ENCODE results near the gene TNIK.
A peak's percentile ranks its signal among the peaks of the same experiment; 100 is the strongest.
"Not testable (repeated sequence)": the region's sequence is repeated elsewhere in the genome, so short reads cannot be mapped to it uniquely, and the experiment has no call there.

Gene TNIK

DNA sequence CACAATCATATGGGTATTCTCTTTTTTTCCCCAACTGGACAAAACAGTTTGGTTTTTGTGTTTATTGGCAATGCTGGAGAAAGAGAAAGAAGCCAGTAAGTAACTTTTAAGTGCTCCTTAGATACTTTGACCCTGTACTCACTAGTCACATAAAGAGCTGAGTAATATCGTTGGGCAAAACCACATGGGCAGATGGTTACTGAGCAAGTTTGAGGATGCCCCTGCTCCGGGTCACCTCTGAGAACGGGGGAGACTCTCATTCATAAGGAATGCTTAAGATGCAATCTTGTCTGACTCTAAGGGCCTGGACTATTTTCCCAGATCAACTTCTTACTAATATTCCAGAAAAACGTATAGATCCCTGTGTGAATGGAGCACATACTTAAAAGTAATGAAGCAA, 327.3 kb downstream of the TNIK start:
- Mint-ChIP-seq H3K27me3 (no peaks in the 10 kb centered on the region), H3K4me3 (no peak overlapping the region), H3K4me1 (no peaks in the 10 kb centered on the region), H3K27ac (no peak overlapping the region), H3K36me3 (peaks cover 19% of the 10 kb centered on the region), H3K9me3 (no peaks in the 10 kb centered on the region)

DNA sequence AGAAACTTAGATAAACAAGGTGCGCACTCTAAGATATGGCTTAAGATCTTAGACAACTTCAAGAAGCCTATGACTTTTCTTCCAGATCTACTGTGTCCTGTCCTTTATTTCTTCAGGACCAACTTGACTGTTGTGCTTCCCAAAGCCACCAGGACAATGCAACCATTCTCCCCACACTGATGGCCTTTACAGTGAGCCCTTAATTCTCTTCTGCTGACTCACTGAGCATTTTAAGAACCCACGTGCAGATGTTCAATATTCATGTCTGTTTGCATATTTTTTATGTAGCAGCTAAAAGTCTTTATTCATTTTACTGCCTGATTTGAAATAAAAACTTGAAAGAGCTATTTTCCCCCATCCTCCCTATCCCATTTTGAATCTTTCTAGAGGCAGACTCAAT, 330.4 kb downstream of the TNIK start:
- Mint-ChIP-seq H3K4me1 (no peaks in the 10 kb centered on the region), H3K36me3 (peaks cover 26% of the 10 kb centered on the region), H3K9me3 (no peaks in the 10 kb centered on the region), H3K27me3 (no peaks in the 10 kb centered on the region), H3K4me3 (no peak overlapping the region), H3K27ac (no peak overlapping the region)

DNA sequence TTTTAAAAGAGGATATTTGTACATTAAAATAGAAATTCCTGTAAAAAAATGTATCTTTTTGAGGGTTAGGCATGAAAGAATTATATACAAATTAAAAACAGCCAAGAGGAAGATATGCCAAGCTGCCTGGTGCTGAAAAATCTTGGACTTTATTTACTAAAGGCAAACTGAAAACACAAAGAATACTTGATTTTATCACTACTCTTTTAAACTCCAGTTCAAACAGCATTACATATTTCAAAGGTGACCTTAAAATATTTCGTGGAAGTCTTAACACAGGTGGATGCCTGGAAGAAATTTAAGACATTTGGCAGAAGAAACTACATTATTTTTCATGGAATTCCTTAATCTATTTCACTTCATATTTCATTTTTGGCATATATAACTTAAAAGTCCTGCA, 332.6 kb downstream of the TNIK start:
- Mint-ChIP-seq H3K36me3 (peaks cover 37% of the 10 kb centered on the region), H3K9me3 (no peaks in the 10 kb centered on the region), H3K27ac (no peak overlapping the region), H3K4me1 (no peaks in the 10 kb centered on the region), H3K4me3 (no peak overlapping the region), H3K27me3 (no peaks in the 10 kb centered on the region)

DNA sequence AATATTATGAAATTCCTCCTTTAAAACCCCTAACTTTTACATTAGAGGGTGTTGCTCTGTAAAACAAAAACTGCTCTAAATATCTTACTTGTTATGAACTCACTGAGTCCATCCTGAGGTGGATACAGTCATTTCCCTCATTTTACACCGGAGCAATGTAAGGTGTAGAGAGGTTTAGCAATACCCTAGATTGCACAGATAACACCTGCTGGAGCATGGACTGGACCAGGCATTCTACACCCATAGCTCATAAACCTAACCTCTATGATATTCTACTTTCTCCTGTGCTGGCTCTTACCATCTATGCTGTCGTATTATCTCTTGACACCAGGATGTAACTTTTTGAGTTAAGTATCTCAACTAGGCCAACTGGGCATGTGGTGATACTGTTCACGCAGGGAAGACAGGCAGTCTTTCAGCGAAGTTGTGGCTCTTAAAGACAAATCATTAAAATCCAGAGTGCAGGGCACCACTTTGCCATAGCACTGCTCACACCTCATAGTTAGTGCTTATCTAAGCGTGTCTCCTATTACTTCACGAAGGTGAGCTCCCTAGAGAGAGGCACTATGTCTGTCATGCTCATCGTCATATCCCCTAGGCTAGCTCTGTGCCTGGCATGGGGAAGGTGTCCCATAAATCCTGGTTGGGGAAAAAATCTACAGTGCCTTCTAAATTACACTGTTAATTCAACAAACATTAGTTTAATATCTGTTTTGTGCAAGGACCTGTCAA, 333.6 kb downstream of the TNIK start:
- Mint-ChIP-seq H3K4me1 (no peaks in the 10 kb centered on the region), H3K27me3 (no peaks in the 10 kb centered on the region), H3K27ac (no peak overlapping the region), H3K4me3 (no peak overlapping the region), H3K36me3 (peaks cover 42% of the 10 kb centered on the region), H3K9me3 (no peaks in the 10 kb centered on the region)

DNA sequence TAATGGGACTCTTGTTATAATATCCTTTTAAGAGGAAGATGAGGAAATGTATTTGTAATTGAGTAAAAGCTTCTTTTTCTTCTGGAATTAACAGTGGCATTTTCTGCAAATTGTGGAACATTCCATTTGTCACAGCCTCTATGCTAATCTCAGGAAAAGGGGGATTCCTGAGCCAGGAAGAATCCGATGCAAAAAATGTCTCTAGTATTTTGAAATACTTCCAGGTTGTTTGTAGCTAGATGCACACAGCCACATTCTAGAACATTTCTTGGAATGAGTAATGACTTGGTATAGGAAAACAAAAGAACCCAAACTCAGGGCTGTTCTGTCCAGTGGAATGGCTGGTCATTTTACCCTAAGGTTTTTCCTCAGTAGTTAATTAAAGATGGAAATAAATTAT, 335.2 kb downstream of the TNIK start:
- H3K4me1 Mint-ChIP-seq = no peaks in the 10 kb centered on the region

DNA sequence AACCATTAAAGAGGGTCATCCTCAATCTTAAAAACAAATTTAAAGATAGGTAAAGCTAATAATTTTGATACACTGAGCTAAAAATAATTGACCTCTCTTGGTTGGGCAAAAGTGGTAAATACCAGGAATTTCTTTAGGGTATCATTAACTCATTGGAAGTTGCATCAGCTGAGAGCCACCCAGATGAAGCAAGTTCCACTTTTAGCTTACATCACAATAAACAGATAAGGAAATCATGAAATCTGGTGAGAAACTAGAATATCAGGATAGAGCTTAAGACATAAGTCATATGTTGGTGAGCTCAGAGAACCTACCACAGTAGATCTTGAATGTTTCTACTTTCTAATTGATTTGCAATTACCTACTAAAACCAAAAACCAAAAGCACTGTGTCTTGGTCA, 336.3 kb downstream of the TNIK start:
- Mint-ChIP-seq H3K27ac (no peak overlapping the region), H3K4me3 (no peak overlapping the region), H3K4me1 (no peaks in the 10 kb centered on the region), H3K9me3 (no peaks in the 10 kb centered on the region), H3K36me3 (peaks cover 54% of the 10 kb centered on the region), H3K27me3 (no peaks in the 10 kb centered on the region)

More for the DNA sequence above, 335.2 kb downstream of the TNIK start:
- no peaks in the 10 kb centered on the region for H3K27me3 Mint-ChIP-seq
- H3K4me3 Mint-ChIP-seq = no peak overlapping the region
- H3K9me3 Mint-ChIP-seq = no peaks in the 10 kb centered on the region
- H3K27ac Mint-ChIP-seq = no peak overlapping the region
- H3K36me3 Mint-ChIP-seq = peaks cover 49% of the 10 kb centered on the region

DNA sequence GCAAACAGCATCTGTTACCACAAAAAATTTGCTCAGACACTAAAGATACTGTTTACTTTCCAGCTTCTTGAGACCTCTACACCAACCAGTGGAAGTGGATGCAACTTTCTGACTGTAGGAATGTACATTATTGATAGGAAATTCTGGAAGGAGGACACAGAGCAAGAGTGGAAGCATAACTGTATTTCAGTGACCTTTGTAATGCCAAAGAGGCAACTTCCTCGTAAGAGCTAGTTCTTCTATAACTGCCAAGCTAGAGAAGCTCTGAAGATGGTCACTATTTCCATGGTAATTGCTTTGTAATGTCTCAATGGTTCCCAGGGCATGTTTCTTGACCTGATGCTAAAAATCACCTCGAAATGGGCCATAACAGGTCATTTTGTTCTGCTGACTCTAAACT, 337.3 kb downstream of the TNIK start:
- H3K4me3 Mint-ChIP-seq = no peak overlapping the region
- H3K27me3 Mint-ChIP-seq = no peaks in the 10 kb centered on the region
- peaks cover 57% of the 10 kb centered on the region for H3K36me3 Mint-ChIP-seq
- H3K4me1 Mint-ChIP-seq = no peaks in the 10 kb centered on the region
- no peak overlapping the region for H3K27ac Mint-ChIP-seq
- H3K9me3 Mint-ChIP-seq = no peaks in the 10 kb centered on the region

DNA sequence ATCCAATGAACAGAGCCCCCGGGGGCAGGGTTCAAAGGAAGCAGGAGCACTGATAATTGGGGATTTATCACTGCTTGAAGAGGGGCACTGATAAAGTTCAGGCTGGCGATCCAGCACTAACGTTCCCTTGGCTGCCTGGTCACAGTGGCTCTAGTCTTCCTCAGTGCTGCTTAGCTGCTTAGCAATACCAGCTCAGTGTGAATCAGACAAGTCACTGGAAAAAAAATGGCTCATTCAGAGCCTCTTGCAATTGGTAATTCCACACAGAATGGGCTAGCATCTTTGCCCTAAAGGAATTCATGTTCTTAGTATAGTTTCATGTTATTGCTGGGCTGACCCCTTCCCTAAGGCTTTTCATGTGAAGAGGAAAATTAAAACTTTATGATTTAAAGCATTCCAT, 338.0 kb downstream of the TNIK start:
- Mint-ChIP-seq H3K36me3 (peaks cover 57% of the 10 kb centered on the region), H3K4me1 (no peaks in the 10 kb centered on the region), H3K27ac (no peak overlapping the region), H3K27me3 (no peaks in the 10 kb centered on the region), H3K4me3 (no peak overlapping the region), H3K9me3 (no peaks in the 10 kb centered on the region)

DNA sequence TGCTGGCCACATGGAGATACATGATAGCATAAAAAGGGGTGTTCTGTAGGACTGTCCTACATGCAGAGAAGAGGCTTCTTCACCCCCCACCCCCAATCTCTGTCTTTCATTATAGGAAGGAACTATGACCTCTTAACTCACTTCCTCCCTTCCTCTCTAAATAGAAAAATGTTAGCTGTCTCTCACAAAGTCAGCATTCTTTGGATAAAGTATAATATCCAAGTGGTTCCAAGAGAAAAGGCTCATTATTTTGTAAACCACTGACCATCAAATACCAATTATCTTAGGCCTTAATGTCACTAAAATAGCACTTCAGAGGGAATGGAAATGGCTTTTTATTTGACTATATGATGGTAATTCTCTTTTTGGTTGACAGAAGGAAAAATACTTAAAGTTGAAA, 338.4 kb downstream of the TNIK start:
- Mint-ChIP-seq H3K36me3 (peaks cover 57% of the 10 kb centered on the region), H3K4me3 (no peak overlapping the region), H3K9me3 (no peaks in the 10 kb centered on the region), H3K27ac (no peak overlapping the region), H3K4me1 (peaks cover 2% of the 10 kb centered on the region), H3K27me3 (no peaks in the 10 kb centered on the region)

DNA sequence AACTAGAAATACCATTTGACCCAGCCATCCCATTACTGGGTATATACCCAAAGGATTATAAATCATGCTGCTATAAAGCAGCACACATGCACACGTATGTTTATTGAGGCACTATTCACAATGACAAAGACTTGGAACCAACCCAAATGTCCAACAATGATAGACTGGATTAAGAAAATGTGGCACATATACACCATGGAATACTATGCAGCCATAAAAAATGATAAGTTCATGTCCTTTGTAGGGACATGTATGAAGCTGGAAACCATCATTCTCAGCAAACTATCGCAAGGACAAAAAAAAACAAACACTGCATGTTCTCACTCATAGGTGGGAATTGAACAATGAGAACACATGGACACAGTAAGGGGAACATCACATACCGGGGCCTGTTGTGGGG, 340.8 kb downstream of the TNIK start:
- H3K9me3 Mint-ChIP-seq, H3K4me3 Mint-ChIP-seq, H3K27me3 Mint-ChIP-seq, H3K27ac Mint-ChIP-seq, H3K4me1 Mint-ChIP-seq: not testable (repeated sequence)
- H3K36me3 Mint-ChIP-seq = peaks cover 48% of the 10 kb centered on the region

DNA sequence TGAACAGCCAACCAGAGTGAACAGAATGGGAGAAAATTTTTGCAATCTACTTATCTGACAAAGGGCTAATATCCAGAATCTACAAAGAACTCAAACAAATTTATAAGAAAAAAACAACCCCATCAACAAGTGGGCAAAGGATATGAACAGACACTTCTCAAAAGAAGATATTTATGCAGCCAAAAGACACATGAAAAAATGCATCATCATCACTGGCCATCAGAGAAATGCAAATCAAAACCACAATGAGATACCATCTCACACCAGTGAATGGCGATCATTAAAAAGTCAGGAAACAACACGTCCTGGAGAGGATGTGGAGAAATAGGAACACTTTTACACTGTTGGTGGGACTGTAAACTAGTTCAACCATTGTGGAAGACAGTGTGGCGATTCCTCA, 341.2 kb downstream of the TNIK start:
- H3K4me3 Mint-ChIP-seq, H3K27ac Mint-ChIP-seq, H3K4me1 Mint-ChIP-seq, H3K27me3 Mint-ChIP-seq, H3K9me3 Mint-ChIP-seq: not testable (repeated sequence)
- peaks cover 46% of the 10 kb centered on the region for H3K36me3 Mint-ChIP-seq

DNA sequence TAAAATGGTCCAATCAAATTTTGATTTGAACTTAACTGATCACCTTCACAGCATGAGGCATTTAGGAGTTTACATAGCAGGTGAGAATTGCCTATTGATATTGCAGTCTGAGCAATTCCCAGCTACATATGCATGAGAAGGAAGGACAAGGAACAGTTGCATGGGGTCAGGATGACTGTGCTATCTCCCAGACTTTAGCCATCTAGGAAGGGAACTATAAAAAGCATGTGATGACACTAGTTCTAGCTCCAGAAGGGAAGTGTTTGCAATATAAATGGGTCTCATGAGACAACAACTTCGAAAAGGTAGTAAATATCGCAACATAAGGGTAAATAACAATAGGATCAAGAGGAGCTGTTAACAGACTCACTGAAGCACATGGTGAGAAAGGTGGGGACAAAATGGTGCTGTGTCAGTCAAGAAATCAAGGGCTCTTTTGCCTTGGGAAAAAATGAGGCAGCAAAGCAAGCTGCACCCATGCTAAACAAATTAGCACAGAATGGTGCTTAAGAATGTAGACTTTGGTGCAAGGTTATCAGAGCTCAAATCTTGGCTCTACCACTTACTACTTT, 343.3 kb downstream of the TNIK start:
- Mint-ChIP-seq H3K4me3 (no peak overlapping the region), H3K4me1 (peaks cover 9% of the 10 kb centered on the region), H3K27me3 (no peaks in the 10 kb centered on the region), H3K36me3 (peaks cover 33% of the 10 kb centered on the region), H3K9me3 (no peaks in the 10 kb centered on the region), H3K27ac (peak overlapping the region; percentile 43)

DNA sequence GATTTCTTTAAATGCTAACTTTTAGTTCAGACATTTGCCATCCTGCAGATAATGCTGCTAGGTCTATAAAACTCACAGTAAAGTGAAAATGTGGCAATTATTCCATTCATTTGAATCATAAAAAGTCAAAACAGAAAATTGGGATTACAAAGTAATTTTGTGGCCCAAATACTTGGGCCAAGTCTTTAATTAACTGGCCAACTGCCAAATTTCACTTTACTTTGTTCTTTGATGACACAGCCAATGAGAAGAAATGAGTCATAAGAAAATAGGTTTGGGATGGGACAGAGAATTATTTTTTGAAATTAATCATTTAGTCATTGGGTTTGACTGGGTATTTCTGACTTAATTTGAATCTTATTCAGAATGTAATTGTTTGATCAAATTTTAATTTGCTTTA, 343.8 kb downstream of the TNIK start:
- H3K27ac Mint-ChIP-seq = no peak overlapping the region
- H3K4me3 Mint-ChIP-seq = no peak overlapping the region
- peaks cover 28% of the 10 kb centered on the region for H3K36me3 Mint-ChIP-seq
- H3K4me1 Mint-ChIP-seq = peaks cover 9% of the 10 kb centered on the region
- no peaks in the 10 kb centered on the region for H3K9me3 Mint-ChIP-seq
- H3K27me3 Mint-ChIP-seq = no peaks in the 10 kb centered on the region

DNA sequence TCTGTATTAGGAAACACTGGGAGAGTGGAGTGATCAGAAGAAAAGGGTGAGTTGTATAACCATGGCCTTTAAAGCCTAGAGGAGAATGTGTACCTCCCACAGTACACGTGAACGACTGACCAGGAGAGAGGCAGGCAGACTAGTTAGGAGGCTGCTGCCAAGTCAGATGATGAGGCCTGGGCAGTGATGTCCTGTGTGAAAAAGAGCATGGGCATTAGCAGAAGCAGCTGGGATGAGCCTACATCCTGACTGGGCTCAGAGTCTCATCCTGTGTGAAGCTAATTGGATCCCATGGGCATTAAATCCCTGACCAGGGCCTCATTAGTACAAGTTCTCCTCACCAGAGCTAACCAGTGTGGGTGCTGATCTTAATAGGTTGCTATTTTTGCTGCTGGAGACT, 344.5 kb downstream of the TNIK start:
- H3K4me3 Mint-ChIP-seq = no peak overlapping the region
- H3K27me3 Mint-ChIP-seq = no peaks in the 10 kb centered on the region
- H3K36me3 Mint-ChIP-seq = peaks cover 21% of the 10 kb centered on the region
- H3K4me1 Mint-ChIP-seq = peaks cover 9% of the 10 kb centered on the region
- no peak overlapping the region for H3K27ac Mint-ChIP-seq
- no peaks in the 10 kb centered on the region for H3K9me3 Mint-ChIP-seq

DNA sequence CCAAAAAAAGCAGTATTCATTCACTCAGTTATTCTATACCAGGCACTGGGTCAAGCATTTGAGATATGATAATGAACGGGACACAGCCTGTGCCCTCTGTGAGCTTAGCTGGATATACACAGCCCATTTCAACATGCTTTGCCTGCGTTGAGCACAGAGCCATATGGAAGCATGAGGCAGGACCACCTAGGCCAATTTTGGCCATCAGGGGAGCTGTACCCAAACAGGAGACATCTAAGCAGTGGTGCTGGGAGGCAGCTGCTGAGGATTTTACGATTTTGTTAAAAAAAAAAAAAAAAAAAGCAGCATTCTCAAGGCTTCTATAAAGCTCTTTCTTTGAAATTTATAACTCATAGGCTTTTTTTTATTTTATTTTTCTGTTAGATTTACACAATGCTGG, 346.5 kb downstream of the TNIK start:
- no peaks in the 10 kb centered on the region for H3K27me3 Mint-ChIP-seq
- H3K27ac Mint-ChIP-seq = no peak overlapping the region
- peaks cover 9% of the 10 kb centered on the region for H3K4me1 Mint-ChIP-seq
- H3K9me3 Mint-ChIP-seq = no peaks in the 10 kb centered on the region
- no peak overlapping the region for H3K4me3 Mint-ChIP-seq
- peaks cover 16% of the 10 kb centered on the region for H3K36me3 Mint-ChIP-seq

DNA sequence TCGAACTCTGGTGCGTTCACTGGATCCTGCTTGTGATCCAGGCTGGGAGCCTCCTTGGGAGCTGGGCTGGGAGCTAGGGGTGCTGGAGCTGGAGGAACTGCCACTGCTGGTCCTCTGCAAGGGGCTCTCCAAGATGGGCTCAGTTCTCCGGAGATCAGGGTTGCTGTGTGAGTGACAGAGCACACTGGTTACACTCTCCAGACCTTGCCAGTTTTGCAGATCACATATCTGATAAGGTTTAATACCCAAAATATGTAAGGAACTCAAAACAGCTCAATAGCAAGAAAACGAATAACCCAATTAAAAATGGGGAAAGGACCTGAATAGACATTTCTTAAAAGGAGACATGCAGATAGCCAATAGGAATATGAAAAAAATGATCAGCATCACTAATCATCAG, 349.5 kb downstream of the TNIK start:
- H3K27me3 Mint-ChIP-seq = no peaks in the 10 kb centered on the region
- H3K9me3 Mint-ChIP-seq = no peaks in the 10 kb centered on the region
- no peaks in the 10 kb centered on the region for H3K4me1 Mint-ChIP-seq
- no peak overlapping the region for H3K27ac Mint-ChIP-seq
- peaks cover 26% of the 10 kb centered on the region for H3K36me3 Mint-ChIP-seq
- H3K4me3 Mint-ChIP-seq = no peak overlapping the region

DNA sequence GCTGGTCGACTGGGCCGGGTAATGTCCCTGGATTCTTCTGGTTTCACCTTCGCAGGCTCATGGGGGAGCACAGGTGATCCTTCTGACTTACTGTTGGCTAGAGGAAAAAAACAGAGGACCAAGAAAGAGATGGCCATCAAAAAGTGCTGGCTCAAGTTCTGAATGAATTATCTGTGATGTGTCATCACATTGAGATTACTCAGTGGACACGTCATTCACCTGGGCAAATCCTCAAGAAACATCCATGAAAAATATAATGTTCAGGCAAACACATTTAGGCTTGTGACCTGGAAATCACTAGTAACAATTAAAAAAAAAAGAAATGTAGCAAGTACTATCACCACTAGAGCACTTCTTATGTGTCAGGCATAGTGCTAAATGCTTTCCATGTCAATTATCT, 352.1 kb downstream of the TNIK start:
- Mint-ChIP-seq H3K4me1 (no peaks in the 10 kb centered on the region), H3K36me3 (peaks cover 24% of the 10 kb centered on the region), H3K27ac (no peak overlapping the region), H3K27me3 (no peaks in the 10 kb centered on the region), H3K9me3 (no peaks in the 10 kb centered on the region), H3K4me3 (no peak overlapping the region)

Data from activated naive CD4-positive, alpha-beta T cell treated with anti-CD3 and anti-CD28 coated beads, Interleukin-2, amount 50 U/mL, for 24 hours (primary cell).